CD4-positive, alpha-beta T cell (primary cell): ENCODE data around the gene TES. TPM values are rescaled to one million over a fixed set of nuclear protein-coding genes. Genes with fewer than 3 reads are reported as not detected.
"Not testable (repeated sequence)": the region's sequence is repeated elsewhere in the genome, so short reads cannot be mapped to it uniquely, and the experiment has no call there.

Experiments
- ATAC-seq: fragments of 200-7000 bp; cut with Tn5 transposase; one replicate; pipeline ENCODE4 v1.10.0; 2022; ENCODE audit warnings: mild to moderate bottlenecking; ENCODE audit not compliant: poor library complexity
- CTCF ChIA-PET: fragments of 350-600 bp; sonication (Branson Sonifier 250); formaldehyde crosslinking; loops from one replicate; lab custom pipeline; 2021; ENCODE audit warnings: antibody characterized with exemption, inconsistent platforms; lab: Charles Lee
- POLR2A ChIA-PET: fragments of 350-600 bp; sonication (Branson Sonifier 250); formaldehyde crosslinking; loops from one replicate; lab custom pipeline; 2021; ENCODE audit warnings: antibody characterized with exemption, inconsistent platforms; lab: Charles Lee
- DNase-seq, 14 experiments: peaks; one replicate each; pipeline ENCODE4 v3.0.0-alpha.2; 2013 to 2020; ENCODE audit warnings: mixed read lengths in 2 of 14
- H3K27ac ChIP-seq, 2 donors: one replicate each; pipeline versions ENCODE4 v1.5.1 to v1.7.0; 2013; ENCODE audit warnings: low read length in 2 of 2, low read depth in 1 of 2, mild to moderate bottlenecking in 1 of 2
- H3K27me3 ChIP-seq, 2 experiments: 1 replicate in 1 of 2; 2 replicates in 1 of 2; pipeline versions ENCODE4 v1.6.1 to v1.7.0; 2013; ENCODE audit warnings: low read length in 2 of 2, control low read depth in 1 of 2, mild to moderate bottlenecking in 1 of 2, moderate library complexity in 1 of 2; ENCODE audit not compliant: insufficient read depth in 2 of 2, control insufficient read depth in 1 of 2
- H3K36me3 ChIP-seq: one replicate; pipeline ENCODE4 v1.6.1; 2013; ENCODE audit warnings: low read length, control low read depth; ENCODE audit not compliant: insufficient read depth
- H3K4me1 ChIP-seq: one replicate; pipeline ENCODE4 v1.6.1; 2013; ENCODE audit warnings: low read length, control low read depth; ENCODE audit not compliant: insufficient read depth
- H3K4me3 ChIP-seq: one replicate; pipeline ENCODE4 v1.5.1; 2013; ENCODE audit warnings: mild to moderate bottlenecking, low read length, moderate library complexity
- H3K9me3 ChIP-seq, 2 experiments: 1 replicate in 1 of 2; 2 replicates in 1 of 2; pipeline versions ENCODE4 v1.6.1 to v1.7.0; 2013; ENCODE audit warnings: low read length in 2 of 2, mild to moderate bottlenecking in 2 of 2, control low read depth in 1 of 2, moderate library complexity in 1 of 2; ENCODE audit not compliant: control insufficient read depth in 1 of 2, insufficient read depth in 1 of 2
- H3K27ac Mint-ChIP-seq: one replicate; pipeline ENCODE4 v1.8.0; 2020; ENCODE audit warnings: mixed read lengths
- H3K27me3 Mint-ChIP-seq: one replicate; pipeline ENCODE4 v1.8.0; 2021; ENCODE audit warnings: mixed read lengths
- H3K36me3 Mint-ChIP-seq: one replicate; pipeline ENCODE4 v1.8.0; 2021; ENCODE audit warnings: low read depth, mixed read lengths
- H3K4me1 Mint-ChIP-seq: one replicate; pipeline ENCODE4 v1.8.0; 2021; ENCODE audit warnings: low read depth, mixed read lengths
- H3K4me3 Mint-ChIP-seq: one replicate; pipeline ENCODE4 v1.8.0; 2020; ENCODE audit warnings: mild to moderate bottlenecking, mixed read lengths
- H3K9me3 Mint-ChIP-seq: one replicate; pipeline ENCODE4 v1.8.0; 2020; ENCODE audit warnings: mixed read lengths
- CTCF ChIP-seq: fragments of 200-600 bp; IDR thresholded peaks from one replicate; pipeline ENCODE4 v1.8.0; 2022; ENCODE audit warnings: antibody characterized with exemption, mild to moderate bottlenecking
- intact Hi-C, 2 experiments: fragments of 100-400 bp; cut with DNase I in 1 of 2; cut with micrococcal nuclease in 1 of 2; formaldehyde crosslinking; loops; one replicate each; pipeline versions ENCODE4 v1.15.1 to v1.9.0; 2023 to 2025; cut with DNase I, micrococcal nuclease
- total RNA-seq, 174 experiments: library from RNA in 2 of 174; stranded (reverse) in 2 of 174; gene quantifications; one replicate each; pipeline ENCODE4 v1.2.3 and lab custom pipeline; 2021 to 2026

The TES gene
- total RNA-seq, 2 experiments from 2014 or later, result 114 to 120 TPM

- ATAC-seq (no peak), DNase-seq (no peak)
- H3K4me3 ChIP-seq, result no peak overlapping the region
- peaks cover 0 to 8% of the 10 kb centered on the region in 2 experiments for H3K9me3 ChIP-seq
- no peaks in the 10 kb centered on the region for H3K27me3 ChIP-seq
- intact Hi-C loops, result loop anchor here in 1 of 2 experiments (10.0 kb wide), 1 partner anchor 63 kb away; no protein-coding TSS in a partner anchor
- ChIA-PET CTCF (interaction anchor here (4.3 kb wide), 1 partner anchor 62 kb away, joined by 22 read pairs; no protein-coding TSS in a partner anchor), POLR2A (no interaction called here)
- no peak overlapping the region for H3K27ac ChIP-seq
- H3K36me3 ChIP-seq, result peaks cover 44% of the 10 kb centered on the region
- peaks cover 13% of the 10 kb centered on the region for H3K4me1 ChIP-seq
- Mint-ChIP-seq H3K27ac (no peak overlapping the region), H3K4me3 (no peak overlapping the region), H3K4me1 (peaks cover 76% of the 10 kb centered on the region), H3K9me3 (peaks cover 5% of the 10 kb centered on the region), H3K36me3 (peaks cover 87% of the 10 kb centered on the region), H3K27me3 (no peaks in the 10 kb centered on the region)
- no peak for TF ChIP-seq CTCF
Measured at GRCh38 chr7:116242178-116242577, 31.8 kb downstream of the TES start.

GRCh38 chr7:116242759-116243158, 32.4 kb downstream of the TES start:
- no peaks in the 10 kb centered on the region for H3K27me3 Mint-ChIP-seq
- peaks cover 5% of the 10 kb centered on the region for H3K9me3 Mint-ChIP-seq
- no peak overlapping the region for H3K4me3 Mint-ChIP-seq
- Histone ChIP-seq H3K4me3 (no peak overlapping the region), H3K9me3 (peaks cover 0 to 8% of the 10 kb centered on the region in 2 experiments), H3K27me3 (no peaks in the 10 kb centered on the region), H3K36me3 (peaks cover 42% of the 10 kb centered on the region), H3K4me1 (peaks cover 13% of the 10 kb centered on the region), H3K27ac (no peak overlapping the region)
- peak overlapping the region; percentile 29 for H3K27ac Mint-ChIP-seq
- peaks cover 71% of the 10 kb centered on the region for H3K4me1 Mint-ChIP-seq
- no peak for ATAC-seq
- POLR2A ChIA-PET, result no interaction called here
- no peak for TF ChIP-seq CTCF
- intact Hi-C loops, result loop anchor here in 1 of 2 experiments (10.0 kb wide), 1 partner anchor 62 kb away; no protein-coding TSS in a partner anchor
- no peak for DNase-seq
- H3K36me3 Mint-ChIP-seq, result peaks cover 85% of the 10 kb centered on the region
- CTCF ChIA-PET, result interaction anchor here (4.3 kb wide), 1 partner anchor 62 kb away, joined by 22 read pairs; no protein-coding TSS in a partner anchor

- H3K4me3 Mint-ChIP-seq, ATAC-seq, H3K9me3 ChIP-seq, H3K27ac ChIP-seq, POLR2A ChIA-PET, DNase-seq, H3K27me3 Mint-ChIP-seq, H3K27me3 ChIP-seq, H3K4me3 ChIP-seq, H3K4me1 ChIP-seq, H3K9me3 Mint-ChIP-seq: not testable (repeated sequence)
- H3K4me1 Mint-ChIP-seq, result peaks cover 67% of the 10 kb centered on the region
- CTCF ChIA-PET, result interaction anchor here (1.1 kb wide), 1 partner anchor 14 kb away, joined by 3 read pairs; no protein-coding TSS in a partner anchor
- H3K36me3 Mint-ChIP-seq, result peaks cover 89% of the 10 kb centered on the region
- peaks cover 50% of the 10 kb centered on the region for H3K36me3 ChIP-seq
- peak overlapping the region; percentile 42 for H3K27ac Mint-ChIP-seq
- intact Hi-C loops, result loop anchor here in 1 of 2 experiments (10.0 kb wide), 1 partner anchor 60 kb away; no protein-coding TSS in a partner anchor
Measured at GRCh38 chr7:116244803-116245202, 34.5 kb downstream of the TES start.

- peaks cover 5% of the 10 kb centered on the region for H3K9me3 Mint-ChIP-seq
- H3K4me1 Mint-ChIP-seq, result peaks cover 58% of the 10 kb centered on the region
- CTCF ChIA-PET, result no interaction called here
- peaks cover 0 to 8% of the 10 kb centered on the region in 2 experiments for H3K9me3 ChIP-seq
- H3K4me3 ChIP-seq, result no peak overlapping the region
- peaks cover 62% of the 10 kb centered on the region for H3K36me3 ChIP-seq
- no peak for TF ChIP-seq CTCF
- H3K27me3 ChIP-seq, result no peaks in the 10 kb centered on the region
- H3K27ac ChIP-seq, result peak overlapping the region in 1 of 2 donors; percentile 30
- POLR2A ChIA-PET, result no interaction called here
- H3K36me3 Mint-ChIP-seq, result peaks cover 89% of the 10 kb centered on the region
- ATAC-seq (no peak), DNase-seq (no peak)
- intact Hi-C loops, result loop anchor here in 1 of 2 experiments (10.0 kb wide), 1 partner anchor 58 kb away; no protein-coding TSS in a partner anchor
- no peaks in the 10 kb centered on the region for H3K27me3 Mint-ChIP-seq
- H3K27ac Mint-ChIP-seq, result peak overlapping the region; percentile 71
- H3K4me1 ChIP-seq, result peaks cover 7% of the 10 kb centered on the region
- no peak overlapping the region for H3K4me3 Mint-ChIP-seq
Measured at GRCh38 chr7:116246357-116246756, 36.0 kb downstream of the TES start.
